Uterus (tissue), 2 donors: ENCODE results near the gene LIMK1.

Experiments
- POLR2A ChIP-seq, 2 donors: fragments of 450-650 bp; IDR thresholded peaks; one replicate each; pipeline ENCODE4 v1.6.1; 2016; ENCODE audit warnings: antibody characterized with exemption in 2 of 2, mild to moderate bottlenecking in 1 of 2, moderate library complexity in 1 of 2
- TF ChIP-seq, protein P1 (sequence below), 4 experiments: fragments of 200-600 bp in 2 of 4; fragments of 450-650 bp in 2 of 4; sonication (generic) in 2 of 4; IDR thresholded peaks; one replicate each; pipeline ENCODE4 v1.5.1; 2016 to 2019; ENCODE audit warnings: antibody characterized with exemption in 4 of 4, mild to moderate bottlenecking in 2 of 4, moderate library complexity in 1 of 4

DNA sequence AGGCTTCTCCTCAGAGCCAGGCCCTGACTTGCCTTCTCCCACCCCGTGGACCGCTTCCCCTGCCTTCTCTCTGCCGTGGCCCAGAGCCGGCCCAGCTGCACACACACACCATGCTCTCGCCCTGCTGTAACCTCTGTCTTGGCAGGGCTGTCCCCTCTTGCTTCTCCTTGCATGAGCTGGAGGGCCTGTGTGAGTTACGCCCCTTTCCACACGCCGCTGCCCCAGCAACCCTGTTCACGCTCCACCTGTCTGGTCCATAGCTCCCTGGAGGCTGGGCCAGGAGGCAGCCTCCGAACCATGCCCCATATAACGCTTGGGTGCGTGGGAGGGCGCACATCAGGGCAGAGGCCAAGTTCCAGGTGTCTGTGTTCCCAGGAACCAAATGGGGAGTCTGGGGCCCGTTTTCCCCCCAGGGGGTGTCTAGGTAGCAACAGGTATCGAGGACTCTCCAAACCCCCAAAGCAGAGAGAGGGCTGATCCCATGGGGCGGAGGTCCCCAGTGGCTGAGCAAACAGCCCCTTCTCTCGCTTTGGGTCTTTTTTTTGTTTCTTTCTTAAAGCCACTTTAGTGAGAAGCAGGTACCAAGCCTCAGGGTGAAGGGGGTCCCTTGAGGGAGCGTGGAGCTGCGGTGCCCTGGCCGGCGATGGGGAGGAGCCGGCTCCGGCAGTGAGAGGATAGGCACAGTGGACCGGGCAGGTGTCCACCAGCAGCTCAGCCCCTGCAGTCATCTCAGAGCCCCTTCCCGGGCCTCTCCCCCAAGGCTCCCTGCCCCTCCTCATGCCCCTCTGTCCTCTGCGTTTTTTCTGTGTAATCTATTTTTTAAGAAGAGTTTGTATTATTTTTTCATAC, 38.0 kb downstream of the LIMK1 start:
- no peak for TF ChIP-seq POLR2A (IDR thresholded peaks at IDR 0.05)
- TF ChIP-seq, protein P1, sequence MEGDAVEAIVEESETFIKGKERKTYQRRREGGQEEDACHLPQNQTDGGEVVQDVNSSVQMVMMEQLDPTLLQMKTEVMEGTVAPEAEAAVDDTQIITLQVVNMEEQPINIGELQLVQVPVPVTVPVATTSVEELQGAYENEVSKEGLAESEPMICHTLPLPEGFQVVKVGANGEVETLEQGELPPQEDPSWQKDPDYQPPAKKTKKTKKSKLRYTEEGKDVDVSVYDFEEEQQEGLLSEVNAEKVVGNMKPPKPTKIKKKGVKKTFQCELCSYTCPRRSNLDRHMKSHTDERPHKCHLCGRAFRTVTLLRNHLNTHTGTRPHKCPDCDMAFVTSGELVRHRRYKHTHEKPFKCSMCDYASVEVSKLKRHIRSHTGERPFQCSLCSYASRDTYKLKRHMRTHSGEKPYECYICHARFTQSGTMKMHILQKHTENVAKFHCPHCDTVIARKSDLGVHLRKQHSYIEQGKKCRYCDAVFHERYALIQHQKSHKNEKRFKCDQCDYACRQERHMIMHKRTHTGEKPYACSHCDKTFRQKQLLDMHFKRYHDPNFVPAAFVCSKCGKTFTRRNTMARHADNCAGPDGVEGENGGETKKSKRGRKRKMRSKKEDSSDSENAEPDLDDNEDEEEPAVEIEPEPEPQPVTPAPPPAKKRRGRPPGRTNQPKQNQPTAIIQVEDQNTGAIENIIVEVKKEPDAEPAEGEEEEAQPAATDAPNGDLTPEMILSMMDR (IDR thresholded peaks at IDR 0.05): no peak
